Hematopoietic multipotent progenitor cell treated with erythropoietin and hydrocortisone succinate and interleukin-3 and kit ligand, for 8 days (in vitro differentiated cells): ENCODE measurements around the gene CALY.

Experiments
- DNase-seq: peaks from one replicate; pipeline ENCODE4 v3.0.0-alpha.2; 2015

CALY gene

GRCh38 chr10:133309720-133310398, 26.8 kb downstream of the CALY start:
- DNase-seq, result no peak

- DNase-seq, result peak; percentile 81
These were observed 27.5 kb downstream of the CALY start for GRCh38 chr10:133309100-133309719.

- peak; percentile 83 for DNase-seq
These were observed 28.1 kb downstream of the CALY start, which contains the start of the genes TUBGCP2 and ZNF511 for GRCh38 chr10:133308421-133309099. TUBGCP2 (minus strand) TSS chr10:133308872; CDS start chr10:133302941, 5,931 bp downstream. ZNF511 (plus strand) TSS chr10:133308914; CDS start chr10:133308944, 30 bp downstream.

GRCh38 chr10:133307776-133308420, 28.8 kb downstream of the CALY start:
- DNase-seq, result peak; percentile 83

- DNase-seq, result no peak
These were observed 29.7 kb downstream of the CALY start for GRCh38 chr10:133306941-133307379.

GRCh38 chr10:133306097-133306476, 30.6 kb downstream of the CALY start:
- DNase-seq, result no peak

GRCh38 chr10:133303206-133303605, 33.5 kb downstream of the CALY start:
- no peak for DNase-seq

- DNase-seq, result no peak
These were observed 34.5 kb downstream of the CALY start for GRCh38 chr10:133302230-133302629.

- no peak for DNase-seq
These were observed 37.0 kb downstream of the CALY start for GRCh38 chr10:133299738-133300137.

GRCh38 chr10:133299224-133299623, 37.5 kb downstream of the CALY start:
- DNase-seq, result no peak

- DNase-seq, result no peak
These were observed 38.2 kb downstream of the CALY start for GRCh38 chr10:133298466-133298865.

- DNase-seq, result no peak
These were observed 39.2 kb downstream of the CALY start for GRCh38 chr10:133297504-133297903.

- no peak for DNase-seq
These were observed 41.0 kb downstream of the CALY start for GRCh38 chr10:133295426-133296320.

- DNase-seq, result no peak
These were observed 42.5 kb downstream of the CALY start for GRCh38 chr10:133294189-133294588.

- no peak for DNase-seq
These were observed 42.9 kb downstream of the CALY start for GRCh38 chr10:133293810-133294119.

- DNase-seq, result no peak
These were observed 43.5 kb downstream of the CALY start for GRCh38 chr10:133292919-133293809.

GRCh38 chr10:133289761-133290160, 46.9 kb downstream of the CALY start:
- DNase-seq, result no peak

GRCh38 chr10:133287832-133288500, 48.7 kb downstream of the CALY start:
- DNase-seq, result no peak

GRCh38 chr10:133286366-133286765, 50.3 kb downstream of the CALY start:
- no peak for DNase-seq

- DNase-seq, result no peak
These were observed 51.5 kb downstream of the CALY start for GRCh38 chr10:133285217-133285616.

- DNase-seq, result no peak
These were observed 52.8 kb downstream of the CALY start for GRCh38 chr10:133283931-133284330.
